Measurements from ENCODE around the gene MIEF1. TPM values are rescaled to one million over a fixed set of nuclear protein-coding genes. Genes with fewer than 3 reads are reported as not detected.

Gene MIEF1
- total and polyA plus RNA-seq, 2 donors (not counting 1 experiment from before 2014, with no cell fraction given), result 9.8 to 37.2 TPM

- Histone ChIP-seq H3K4me2 (replicated peaks; ENCODE audit: low read depth, low read length, poor library complexity, severe bottlenecking) (peak overlapping the region; percentile 13), H3K79me2 (ENCODE audit: control insufficient read depth, insufficient read depth, low read length) (peaks cover 76% of the 10 kb centered on the region), H2AFZ (ENCODE audit: insufficient read depth, low read depth, low read length, poor library complexity, severe bottlenecking) (no peak overlapping the region), H3K27ac (ENCODE audit: low read length in 2 of 2) (no peak overlapping the region), H3K4me3 (ENCODE audit: control extremely low read depth in 1 of 5, extremely low read depth in 1 of 5, insufficient read depth in 1 of 5, low read depth in 2 of 5, low read length in 4 of 5) (no peak overlapping the region), H4K20me1 (ENCODE audit: control insufficient read depth, insufficient read depth, low read length, poor library complexity, severe bottlenecking) (peaks cover 71% of the 10 kb centered on the region), H3K36me3 (replicated peaks in 1 of 2; ENCODE audit: control extremely low read depth in 1 of 2, control insufficient read depth in 1 of 2, extremely low read depth in 1 of 2, insufficient read depth in 2 of 2, low read length in 1 of 2) (peaks cover 0 to 54% of the 10 kb centered on the region in 2 experiments), H3K9ac (ENCODE audit: low read length) (no peak overlapping the region), H3K4me1 (ENCODE audit: control insufficient read depth in 2 of 2, insufficient read depth in 2 of 2, low read length in 2 of 2) (peaks cover 52 to 76% of the 10 kb centered on the region in 2 donors), H3K27me3 (replicated peaks in 1 of 4; ENCODE audit: control extremely low read depth in 1 of 4, control insufficient read depth in 3 of 4, insufficient read depth in 4 of 4, low read length in 3 of 4) (no peaks in the 10 kb centered on the region), H3K9me3 (ENCODE audit: control extremely low read depth in 1 of 3, control insufficient read depth in 2 of 3, insufficient read depth in 1 of 3, low read length in 2 of 3) (peaks cover 0 to 7% (median 0%) of the 10 kb centered on the region in 3 donors)
- DNase-seq (no peak), ATAC-seq (ENCODE audit: low read depth) (no peak)
- 82% methylated on average over 10 of the region's 13 CpGs for WGBS (ENCODE audit: insufficient coverage)
- Mint-ChIP-seq H3K4me1 (peaks cover 76% of the 10 kb centered on the region), H3K27ac (peak overlapping the region; percentile 86), H3K4me3 (peak overlapping the region; percentile 23), H3K27me3 (no peaks in the 10 kb centered on the region), H3K9me3 (ENCODE audit: insufficient read depth) (no peaks in the 10 kb centered on the region)
- TF ChIP-seq CTCF (IDR thresholded peaks at IDR 0.05) (no peak), EZH2 (IDR thresholded peaks at IDR 0.05; ENCODE audit: borderline replicate concordance, insufficient read depth, low read depth, low read length, poor library complexity, severe bottlenecking) (no peak)
- ChIA-PET CTCF (interaction anchor here (0.6 to 2.3 kb wide), 7 partner anchors 10 to 501 kb away, joined by 3 to 10 read pairs (median 4); partner anchors contain the start of gene TAB1), POLR2A (interaction anchor here (0.6 to 1.3 kb wide), 3 partner anchors 71 to 941 kb away, joined by 3 to 6 read pairs (median 4); no protein-coding TSS in a partner anchor)
- intact Hi-C loops (cut with micrococcal nuclease), result loop anchor here (10.0 kb wide), 1 partner anchor 649 kb away; the partner anchor contains the start of gene CBX6
Measured at GRCh38 chr22:39524089-39524752, 22.1 kb downstream of the MIEF1 start.

All from B cell (primary cell).